CD14-positive monocyte (primary cell): ENCODE measurements around the gene ABCA12. TPM values are rescaled to one million over a fixed set of nuclear protein-coding genes. Genes with fewer than 3 reads are reported as not detected.

Experiments
- DNase-seq, 3 donors: peaks; one replicate each; pipeline ENCODE4 v3.0.0-alpha.2; 2011 to 2022
- H2AFZ ChIP-seq: 2 replicates; pipeline ENCODE4 v1.6.0; 2012; ENCODE audit warnings: mild to moderate bottlenecking, low read depth, low read length, inconsistent platforms; ENCODE audit not compliant: insufficient read depth, poor library complexity, severe bottlenecking
- H3K27ac ChIP-seq, 2 donors: 1 replicate in 1 of 2; 2 replicates in 1 of 2; pipeline ENCODE4 v1.5.1; 2012 to 2013; ENCODE audit warnings: low read length in 2 of 2, control low read depth in 1 of 2, inconsistent platforms in 1 of 2, low read depth in 1 of 2, mild to moderate bottlenecking in 1 of 2
- H3K27me3 ChIP-seq, 2 donors: one replicate each; pipeline versions ENCODE4 v1.6.0 to v1.6.1; 2011 to 2013; ENCODE audit warnings: low read length in 2 of 2; ENCODE audit not compliant: control insufficient read depth in 2 of 2, insufficient read depth in 2 of 2
- H3K36me3 ChIP-seq, 2 donors: replicated peaks in 1 of 2; 1 replicate in 1 of 2; 2 replicates in 1 of 2; pipeline versions ENCODE4 v1.5.1 to v1.6.1; 2012 to 2013; ENCODE audit warnings: low read length in 2 of 2, control low read depth in 1 of 2, inconsistent platforms in 1 of 2, mild to moderate bottlenecking in 1 of 2; ENCODE audit not compliant: insufficient read depth in 2 of 2, control insufficient read depth in 1 of 2
- H3K4me1 ChIP-seq, 2 donors: 1 replicate in 1 of 2; 2 replicates in 1 of 2; pipeline versions ENCODE4 v1.5.1 to v1.6.1; 2012 to 2013; ENCODE audit warnings: low read length in 2 of 2, control low read depth in 1 of 2, inconsistent platforms in 1 of 2, mild to moderate bottlenecking in 1 of 2, moderate library complexity in 1 of 2; ENCODE audit not compliant: insufficient read depth in 2 of 2, control insufficient read depth in 1 of 2
- H3K4me2 ChIP-seq: replicated peaks from 2 replicates; pipeline ENCODE3; 2012; ENCODE audit warnings: low read length, moderate library complexity, mild to moderate bottlenecking; ENCODE audit not compliant: poor library complexity, severe bottlenecking; ENCODE audit errors: extremely low read depth
- H3K4me3 ChIP-seq, 3 experiments: fragments of 200-600 bp in 1 of 3; sonication (generic) in 1 of 3; replicated peaks in 1 of 3; 1 replicate in 2 of 3; 2 replicates in 1 of 3; pipeline ENCODE4 v1.5.1; 2011 to 2013; ENCODE audit warnings: low read length in 3 of 3, mild to moderate bottlenecking in 3 of 3, control low read depth in 2 of 3, low read depth in 2 of 3, inconsistent platforms in 1 of 3, moderate library complexity in 1 of 3
- H3K79me2 ChIP-seq: 2 replicates; pipeline ENCODE4 v1.6.0; 2012; ENCODE audit warnings: mild to moderate bottlenecking, control low read depth, inconsistent platforms, low read length, moderate library complexity; ENCODE audit not compliant: insufficient read depth
- H3K9ac ChIP-seq: 2 replicates; pipeline ENCODE4 v1.6.0; 2017; ENCODE audit warnings: low read length, mild to moderate bottlenecking; ENCODE audit not compliant: insufficient read depth, poor library complexity, severe bottlenecking
- H3K9me3 ChIP-seq, 2 donors: replicated peaks in 1 of 2; 1 replicate in 1 of 2; 2 replicates in 1 of 2; pipeline versions ENCODE4 v1.5.1 to v1.6.1; 2012 to 2013; ENCODE audit warnings: low read length in 2 of 2, control low read depth in 1 of 2; ENCODE audit not compliant: control insufficient read depth in 1 of 2, insufficient read depth in 1 of 2
- H4K20me1 ChIP-seq: 2 replicates; pipeline ENCODE4 v1.6.0; 2012; ENCODE audit warnings: mild to moderate bottlenecking, low read length, control low read depth, moderate library complexity; ENCODE audit not compliant: insufficient read depth
- H3K27ac Mint-ChIP-seq, 7 donors: one replicate each; pipeline ENCODE4 v1.8.0; 2020; ENCODE audit warnings: mild to moderate bottlenecking in 7 of 7, mixed read lengths in 7 of 7, moderate library complexity in 6 of 7, inconsistent platforms in 2 of 7
- H3K27me3 Mint-ChIP-seq, 3 donors: one replicate each; pipeline ENCODE4 v1.8.0; 2021 to 2022; ENCODE audit warnings: low read depth in 3 of 3, mild to moderate bottlenecking in 3 of 3, mixed read lengths in 3 of 3, moderate library complexity in 3 of 3, inconsistent platforms in 1 of 3
- H3K36me3 Mint-ChIP-seq, 2 donors: one replicate each; pipeline ENCODE4 v1.8.0; 2020; ENCODE audit warnings: mixed read lengths in 2 of 2, inconsistent platforms in 1 of 2, mild to moderate bottlenecking in 1 of 2
- H3K4me1 Mint-ChIP-seq: one replicate; pipeline ENCODE4 v1.8.0; 2020; ENCODE audit warnings: mild to moderate bottlenecking, mixed read lengths
- H3K4me3 Mint-ChIP-seq, 2 donors: one replicate each; pipeline ENCODE4 v1.8.0; 2020; ENCODE audit warnings: mild to moderate bottlenecking in 2 of 2, mixed read lengths in 2 of 2, moderate library complexity in 1 of 2
- H3K9me3 Mint-ChIP-seq, 7 donors: one replicate each; pipeline ENCODE4 v1.8.0; 2020 to 2022; ENCODE audit warnings: mixed read lengths in 7 of 7, mild to moderate bottlenecking in 6 of 7, moderate library complexity in 6 of 7, inconsistent platforms in 2 of 7
- CTCF ChIP-seq: fragments of 200-600 bp; IDR thresholded peaks from one replicate; pipeline ENCODE4 v1.8.0; 2022; ENCODE audit warnings: antibody characterized with exemption, mild to moderate bottlenecking
- WGBS: methylation state at CpG from one replicate; pipeline ENCODE4 v1.1.5; 2013; ENCODE audit warnings: missing lambda C conversion rate; ENCODE audit not compliant: insufficient coverage; 5-methylcytosine and 5-hydroxymethylcytosine counted together
- intact Hi-C, 2 donors: fragments of 100-400 bp; cut with micrococcal nuclease; formaldehyde crosslinking; loops; one replicate each; pipeline versions ENCODE4 v1.15.0 to v1.15.1; 2023
- polyA plus RNA-seq, 3 donors: library from polyadenylated mRNA; depleted of rRNA in 1 of 3; unstranded in 2 of 3; stranded (reverse) in 1 of 3; fragments of 300-500 nt in 2 of 3; fragments of >200 nt in 1 of 3; fragmentation: Illumina TruSeq in 2 of 3; gene quantifications; 1 replicate in 2 of 3; 2 replicates in 1 of 3; pipeline ENCODE4 v1.2.3, GENCODE V29; 2012 to 2021

The ABCA12 gene
- polyA plus RNA-seq, 3 donors: not detected

- Histone ChIP-seq H3K27me3 (no peaks in the 10 kb centered on the region), H3K27ac (no peak overlapping the region), H3K79me2 (no peaks in the 10 kb centered on the region), H3K4me2 (no peak overlapping the region), H3K36me3 (no peaks in the 10 kb centered on the region), H3K9me3 (peaks cover 4% of the 10 kb centered on the region in 2 donors), H2AFZ (no peak overlapping the region), H3K4me3 (no peak overlapping the region), H3K9ac (no peak overlapping the region), H4K20me1 (no peaks in the 10 kb centered on the region), H3K4me1 (no peaks in the 10 kb centered on the region)
- H3K27me3 Mint-ChIP-seq: no peaks in the 10 kb centered on the region
- H3K4me3 Mint-ChIP-seq: no peak overlapping the region
- TF ChIP-seq CTCF: no peak
- no peaks in the 10 kb centered on the region for H3K36me3 Mint-ChIP-seq
- H3K9me3 Mint-ChIP-seq: peaks cover 0 to 12% (median 5%) of the 10 kb centered on the region in 7 donors
- intact Hi-C loops: no loop called here
- H3K27ac Mint-ChIP-seq: no peak overlapping the region
- no peaks in the 10 kb centered on the region for H3K4me1 Mint-ChIP-seq
- no CpG with 5 or more reads among the region's 2 CpGs for WGBS
- no peak for DNase-seq
These were observed 18.6 kb downstream of the ABCA12 start for GRCh38 chr2:215119847-215120246.

DNA sequence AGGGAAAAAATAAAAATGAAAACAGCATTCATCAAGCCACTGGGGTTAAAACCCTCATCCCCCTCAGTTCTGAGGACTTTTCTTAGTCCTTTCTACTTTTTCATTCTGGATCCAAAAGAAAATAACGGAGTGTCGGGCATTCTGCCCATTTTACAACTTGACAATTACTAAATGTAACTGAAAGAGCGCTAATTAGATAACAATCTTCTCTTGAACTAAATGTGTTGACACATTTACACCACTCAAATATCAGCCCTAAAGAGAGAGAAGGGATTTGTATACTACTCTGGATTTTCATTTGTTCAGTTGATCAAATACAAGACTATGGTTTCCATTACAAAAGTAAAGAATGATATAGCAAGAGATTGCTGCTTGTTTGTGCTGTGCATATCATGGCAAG lies 27.5 kb downstream of the ABCA12 start:
- no peak overlapping the region for H3K4me3 Mint-ChIP-seq
- WGBS: no CpG with 5 or more reads among the region's 3 CpGs
- peaks cover 0 to 1% (median 0%) of the 10 kb centered on the region in 3 donors for H3K27me3 Mint-ChIP-seq
- no peak for TF ChIP-seq CTCF
- intact Hi-C loops: no loop called here
- no peaks in the 10 kb centered on the region for H3K9me3 ChIP-seq
- H2AFZ ChIP-seq: no peak overlapping the region
- no peaks in the 10 kb centered on the region for H3K4me1 Mint-ChIP-seq
- H3K27ac Mint-ChIP-seq: no peak overlapping the region
- no peak overlapping the region for H3K9ac ChIP-seq
- peaks cover 0 to 5% (median 3%) of the 10 kb centered on the region in 7 donors for H3K9me3 Mint-ChIP-seq
- H3K36me3 ChIP-seq: no peaks in the 10 kb centered on the region
- no peaks in the 10 kb centered on the region for H3K36me3 Mint-ChIP-seq
- H3K4me3 ChIP-seq: no peak overlapping the region
- H4K20me1 ChIP-seq: no peaks in the 10 kb centered on the region
- H3K27ac ChIP-seq: no peak overlapping the region
- DNase-seq: no peak
- H3K27me3 ChIP-seq: no peaks in the 10 kb centered on the region
- no peak overlapping the region for H3K4me2 ChIP-seq
- H3K4me1 ChIP-seq: no peaks in the 10 kb centered on the region
- H3K79me2 ChIP-seq: no peaks in the 10 kb centered on the region
